IMR-90 (cell line): ENCODE measurements around the gene SLFN12.

Experiments
- CEBPB ChIP-seq: IDR thresholded peaks from 2 replicates; pipeline ENCODE4 v1.6.1; 2012; ENCODE audit warnings: low read depth, low read length, improper control_type of control experiment
- MAZ ChIP-seq: IDR thresholded peaks from 2 replicates; pipeline ENCODE4 v1.6.1; 2012; ENCODE audit warnings: low read depth, mild to moderate bottlenecking, low read length, improper control_type of control experiment, moderate library complexity, borderline replicate concordance
- POLR2A ChIP-seq: IDR thresholded peaks from 2 replicates; pipeline ENCODE4 v1.6.1; 2012; ENCODE audit warnings: mild to moderate bottlenecking, low read depth, low read length
- RAD21 ChIP-seq: IDR thresholded peaks from 2 replicates; pipeline ENCODE4 v1.6.1; 2012; ENCODE audit warnings: low read length, improper control_type of control experiment
- RCOR1 ChIP-seq: IDR thresholded peaks from 2 replicates; pipeline ENCODE4 v1.6.1; 2012; ENCODE audit warnings: mild to moderate bottlenecking, low read length, improper control_type of control experiment; ENCODE audit not compliant: insufficient replicate concordance
- RFX5 ChIP-seq: IDR thresholded peaks from 2 replicates; pipeline ENCODE4 v1.8.0; 2012; ENCODE audit warnings: low read depth, mild to moderate bottlenecking, low read length, moderate library complexity
- TF ChIP-seq, protein P1 (sequence below): conservative IDR thresholded peaks from 2 replicates; pipeline ENCODE4 v1.5.1; 2012; ENCODE audit warnings: mild to moderate bottlenecking, low read depth, low read length, improper control_type of control experiment
- TF ChIP-seq, protein P2 (sequence below): fragments of 150-350 bp; IDR thresholded peaks from 2 replicates; pipeline ENCODE4 v1.6.1; 2017; ENCODE audit warnings: mild to moderate bottlenecking, antibody characterized with exemption, low read length, low read depth

DNA sequence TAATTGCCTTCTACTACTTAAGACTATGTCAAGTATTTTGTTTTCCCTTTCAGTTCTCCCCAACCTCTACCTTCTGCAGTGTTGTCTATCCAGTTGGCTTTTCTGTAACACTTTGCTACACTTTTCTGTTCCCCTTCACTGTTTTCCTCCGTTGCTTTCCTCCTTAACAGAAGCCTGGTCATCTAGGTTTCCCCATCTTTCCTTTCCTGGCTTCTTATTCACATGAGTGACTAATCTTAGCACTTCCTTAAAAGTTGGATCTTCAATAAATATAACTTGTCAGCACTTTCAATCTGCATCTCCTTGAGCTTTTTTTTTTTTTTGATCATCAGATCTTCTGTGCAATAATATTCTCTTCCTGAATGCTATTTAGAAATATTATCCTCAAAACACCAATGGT, 56.1 kb downstream of the SLFN12 start:
- TF ChIP-seq POLR2A = no peak
- TF ChIP-seq, protein P1, sequence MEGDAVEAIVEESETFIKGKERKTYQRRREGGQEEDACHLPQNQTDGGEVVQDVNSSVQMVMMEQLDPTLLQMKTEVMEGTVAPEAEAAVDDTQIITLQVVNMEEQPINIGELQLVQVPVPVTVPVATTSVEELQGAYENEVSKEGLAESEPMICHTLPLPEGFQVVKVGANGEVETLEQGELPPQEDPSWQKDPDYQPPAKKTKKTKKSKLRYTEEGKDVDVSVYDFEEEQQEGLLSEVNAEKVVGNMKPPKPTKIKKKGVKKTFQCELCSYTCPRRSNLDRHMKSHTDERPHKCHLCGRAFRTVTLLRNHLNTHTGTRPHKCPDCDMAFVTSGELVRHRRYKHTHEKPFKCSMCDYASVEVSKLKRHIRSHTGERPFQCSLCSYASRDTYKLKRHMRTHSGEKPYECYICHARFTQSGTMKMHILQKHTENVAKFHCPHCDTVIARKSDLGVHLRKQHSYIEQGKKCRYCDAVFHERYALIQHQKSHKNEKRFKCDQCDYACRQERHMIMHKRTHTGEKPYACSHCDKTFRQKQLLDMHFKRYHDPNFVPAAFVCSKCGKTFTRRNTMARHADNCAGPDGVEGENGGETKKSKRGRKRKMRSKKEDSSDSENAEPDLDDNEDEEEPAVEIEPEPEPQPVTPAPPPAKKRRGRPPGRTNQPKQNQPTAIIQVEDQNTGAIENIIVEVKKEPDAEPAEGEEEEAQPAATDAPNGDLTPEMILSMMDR = no peak
- no peak for TF ChIP-seq CEBPB
- TF ChIP-seq, protein P2, sequence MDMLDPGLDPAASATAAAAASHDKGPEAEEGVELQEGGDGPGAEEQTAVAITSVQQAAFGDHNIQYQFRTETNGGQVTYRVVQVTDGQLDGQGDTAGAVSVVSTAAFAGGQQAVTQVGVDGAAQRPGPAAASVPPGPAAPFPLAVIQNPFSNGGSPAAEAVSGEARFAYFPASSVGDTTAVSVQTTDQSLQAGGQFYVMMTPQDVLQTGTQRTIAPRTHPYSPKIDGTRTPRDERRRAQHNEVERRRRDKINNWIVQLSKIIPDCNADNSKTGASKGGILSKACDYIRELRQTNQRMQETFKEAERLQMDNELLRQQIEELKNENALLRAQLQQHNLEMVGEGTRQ = no peak
- TF ChIP-seq RFX5 = no peak
- TF ChIP-seq RAD21 = no peak
- no peak for TF ChIP-seq MAZ
- no peak for TF ChIP-seq RCOR1
